Activated naive CD8-positive, alpha-beta T cell treated with anti-CD3 and anti-CD28 coated beads for 36 hours (primary cell): ENCODE data around the gene DDX54. TPM values are rescaled to one million over a fixed set of nuclear protein-coding genes. Genes with fewer than 3 reads are reported as not detected.
A peak's percentile ranks its signal among the peaks of the same experiment; 100 is the strongest.

Experiments used
- DNase-seq: peaks from one replicate; pipeline ENCODE4 v3.0.0; 2021
- H3K27ac Mint-ChIP-seq: one replicate; pipeline ENCODE4 v1.8.0; 2022; ENCODE audit warnings: mild to moderate bottlenecking, moderate library complexity, mixed read lengths
- H3K27me3 Mint-ChIP-seq: one replicate; pipeline ENCODE4 v1.8.0; 2022; ENCODE audit warnings: mild to moderate bottlenecking, mixed read lengths
- H3K36me3 Mint-ChIP-seq: one replicate; pipeline ENCODE4 v1.8.0; 2021; ENCODE audit warnings: mild to moderate bottlenecking, mixed read lengths
- H3K4me1 Mint-ChIP-seq: one replicate; pipeline ENCODE4 v1.8.0; 2021; ENCODE audit warnings: mixed read lengths
- H3K4me3 Mint-ChIP-seq: one replicate; pipeline ENCODE4 v1.8.0; 2022; ENCODE audit warnings: mild to moderate bottlenecking, moderate library complexity, mixed read lengths
- H3K9me3 Mint-ChIP-seq: one replicate; pipeline ENCODE4 v1.8.0; 2022; ENCODE audit warnings: mixed read lengths
- total RNA-seq, 2 experiments: library from RNA; stranded (reverse); gene quantifications; one replicate each; pipeline ENCODE4 v1.2.3, GENCODE V29; 2021

The DDX54 gene
- total RNA-seq, 2 experiments from 2014 or later = 136 to 145 TPM

DNA sequence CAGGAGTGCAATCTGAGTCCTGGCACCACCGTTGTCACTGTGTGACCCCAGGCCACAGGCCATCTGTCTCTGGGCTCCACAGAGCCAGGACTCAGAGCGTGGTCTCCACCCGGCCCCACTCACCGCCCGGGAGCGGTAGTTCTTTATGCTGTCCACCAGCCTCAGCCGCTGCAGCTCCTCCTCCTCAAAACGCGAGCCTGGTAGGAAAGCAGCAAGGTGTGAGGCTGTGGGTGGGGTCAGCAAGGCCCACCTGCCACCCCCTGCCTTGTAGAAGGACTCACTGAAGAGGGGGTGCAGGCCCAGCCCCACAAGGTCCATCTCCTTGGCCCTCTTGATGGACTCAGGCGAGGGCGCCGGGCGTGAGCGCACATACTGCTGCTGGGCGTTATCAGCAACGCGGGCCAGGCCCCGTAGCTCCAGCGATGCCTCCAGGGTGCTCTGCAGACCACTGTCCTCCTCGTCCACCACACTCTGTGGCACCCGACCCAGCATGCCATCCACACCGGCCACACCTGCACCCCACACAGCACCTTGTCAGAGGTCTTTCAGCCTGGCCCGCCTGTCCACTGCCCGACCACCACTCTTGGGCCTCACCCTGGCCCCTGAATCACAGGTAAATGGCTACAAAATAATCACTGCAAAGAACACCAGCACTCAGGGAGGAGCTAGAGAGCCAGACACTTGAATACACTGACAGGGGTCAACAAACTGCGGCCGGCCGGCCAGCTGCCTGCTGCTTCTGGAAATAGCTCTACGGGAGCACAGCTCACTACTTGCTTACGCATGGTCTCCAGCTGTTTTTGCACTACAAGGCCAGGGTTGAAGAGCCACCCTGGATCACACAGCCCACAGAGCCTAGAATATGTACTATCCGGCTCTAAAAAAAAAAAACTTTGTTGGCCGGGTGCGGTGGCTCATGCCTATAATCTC is 19.5 kb downstream of the DDX54 start:
- H3K4me1 Mint-ChIP-seq = no peaks in the 10 kb centered on the region
- no peak overlapping the region for H3K27ac Mint-ChIP-seq
- DNase-seq = no peak
- H3K27me3 Mint-ChIP-seq = no peaks in the 10 kb centered on the region
- H3K4me3 Mint-ChIP-seq = no peak overlapping the region
- no peaks in the 10 kb centered on the region for H3K9me3 Mint-ChIP-seq
- H3K36me3 Mint-ChIP-seq = peaks cover 17% of the 10 kb centered on the region

GRCh38 chr12:113164014-113164413 is 21.3 kb downstream of the DDX54 start:
- no peaks in the 10 kb centered on the region for H3K9me3 Mint-ChIP-seq
- no peak for DNase-seq
- no peak overlapping the region for H3K4me3 Mint-ChIP-seq
- no peak overlapping the region for H3K27ac Mint-ChIP-seq
- no peaks in the 10 kb centered on the region for H3K4me1 Mint-ChIP-seq
- H3K27me3 Mint-ChIP-seq = no peaks in the 10 kb centered on the region
- peaks cover 15% of the 10 kb centered on the region for H3K36me3 Mint-ChIP-seq

- H3K27me3 Mint-ChIP-seq = no peaks in the 10 kb centered on the region
- no peaks in the 10 kb centered on the region for H3K9me3 Mint-ChIP-seq
- no peaks in the 10 kb centered on the region for H3K4me1 Mint-ChIP-seq
- no peak overlapping the region for H3K4me3 Mint-ChIP-seq
- no peak overlapping the region for H3K27ac Mint-ChIP-seq
- peaks cover 15% of the 10 kb centered on the region for H3K36me3 Mint-ChIP-seq
- DNase-seq = no peak
These were observed 22.3 kb downstream of the DDX54 start for GRCh38 chr12:113163030-113163360.

- Mint-ChIP-seq H3K4me3 (no peak overlapping the region), H3K9me3 (no peaks in the 10 kb centered on the region), H3K4me1 (no peaks in the 10 kb centered on the region), H3K27ac (no peak overlapping the region), H3K36me3 (peaks cover 19% of the 10 kb centered on the region), H3K27me3 (no peaks in the 10 kb centered on the region)
- no peak for DNase-seq
These were observed 22.9 kb downstream of the DDX54 start for GRCh38 chr12:113162102-113163029.

DNA sequence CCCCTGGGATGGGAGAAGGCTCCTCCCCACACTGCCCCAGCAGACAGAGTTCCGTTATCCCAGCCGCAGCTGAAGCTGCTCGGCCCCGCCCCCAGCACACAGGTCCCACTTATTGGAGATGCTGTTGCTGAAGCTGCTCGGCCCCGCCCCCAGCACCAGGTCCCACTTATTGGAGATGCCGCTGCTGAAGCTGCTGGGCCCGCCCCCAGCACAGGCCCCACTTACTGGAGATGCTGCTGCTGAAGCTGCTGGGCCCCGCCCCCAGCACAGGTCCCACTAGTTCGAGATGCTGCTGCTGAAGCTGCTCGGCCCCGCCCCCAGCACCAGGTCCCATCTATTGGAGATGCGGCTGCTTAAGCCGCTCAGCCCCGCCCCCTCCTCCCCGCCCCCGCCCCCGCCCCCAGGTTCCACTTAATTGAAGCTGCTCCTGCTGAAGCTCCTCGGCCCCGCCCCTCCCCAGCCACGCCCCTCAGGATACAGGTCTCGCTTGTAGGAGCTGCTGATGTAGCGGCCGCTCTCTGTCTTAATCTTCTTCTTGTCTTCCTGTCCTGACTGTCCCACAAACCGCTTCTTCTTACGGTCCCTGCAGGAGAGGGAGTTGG is 23.8 kb downstream of the DDX54 start:
- DNase-seq = peak; percentile 35
- Mint-ChIP-seq H3K4me1 (peaks cover 6% of the 10 kb centered on the region), H3K4me3 (no peak overlapping the region), H3K36me3 (peaks cover 20% of the 10 kb centered on the region), H3K27me3 (no peaks in the 10 kb centered on the region), H3K9me3 (no peaks in the 10 kb centered on the region), H3K27ac (no peak overlapping the region)

DNA sequence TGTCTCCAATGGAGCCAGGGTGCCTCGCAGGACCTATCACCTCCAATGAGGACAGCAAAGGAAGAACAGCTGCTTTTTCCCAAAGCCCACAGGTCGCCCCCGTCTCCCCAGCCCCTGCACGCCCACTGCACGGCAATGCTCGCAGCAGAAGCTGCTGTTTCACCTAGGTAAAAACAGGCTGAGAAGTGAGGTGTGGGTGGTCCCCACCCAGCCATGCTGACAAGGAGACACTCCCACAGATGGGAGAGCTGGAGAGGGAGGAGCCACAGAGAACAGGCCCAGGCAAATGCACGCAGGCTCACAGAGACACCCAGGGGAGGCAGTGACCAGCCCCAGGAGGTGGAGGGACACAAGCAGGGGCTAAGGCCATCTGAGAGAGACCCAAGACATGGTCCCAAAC is 25.3 kb downstream of the DDX54 start:
- Mint-ChIP-seq H3K4me3 (no peak overlapping the region), H3K27ac (no peak overlapping the region), H3K9me3 (no peaks in the 10 kb centered on the region), H3K27me3 (peaks cover 5% of the 10 kb centered on the region), H3K4me1 (peaks cover 9% of the 10 kb centered on the region), H3K36me3 (peaks cover 16% of the 10 kb centered on the region)
- DNase-seq = no peak

GRCh38 chr12:113158439-113159203 is 26.7 kb downstream of the DDX54 start:
- Mint-ChIP-seq H3K36me3 (peaks cover 15% of the 10 kb centered on the region), H3K27me3 (peaks cover 10% of the 10 kb centered on the region), H3K9me3 (no peaks in the 10 kb centered on the region), H3K27ac (no peak overlapping the region), H3K4me3 (no peak overlapping the region), H3K4me1 (peaks cover 12% of the 10 kb centered on the region)
- DNase-seq = no peak

DNA sequence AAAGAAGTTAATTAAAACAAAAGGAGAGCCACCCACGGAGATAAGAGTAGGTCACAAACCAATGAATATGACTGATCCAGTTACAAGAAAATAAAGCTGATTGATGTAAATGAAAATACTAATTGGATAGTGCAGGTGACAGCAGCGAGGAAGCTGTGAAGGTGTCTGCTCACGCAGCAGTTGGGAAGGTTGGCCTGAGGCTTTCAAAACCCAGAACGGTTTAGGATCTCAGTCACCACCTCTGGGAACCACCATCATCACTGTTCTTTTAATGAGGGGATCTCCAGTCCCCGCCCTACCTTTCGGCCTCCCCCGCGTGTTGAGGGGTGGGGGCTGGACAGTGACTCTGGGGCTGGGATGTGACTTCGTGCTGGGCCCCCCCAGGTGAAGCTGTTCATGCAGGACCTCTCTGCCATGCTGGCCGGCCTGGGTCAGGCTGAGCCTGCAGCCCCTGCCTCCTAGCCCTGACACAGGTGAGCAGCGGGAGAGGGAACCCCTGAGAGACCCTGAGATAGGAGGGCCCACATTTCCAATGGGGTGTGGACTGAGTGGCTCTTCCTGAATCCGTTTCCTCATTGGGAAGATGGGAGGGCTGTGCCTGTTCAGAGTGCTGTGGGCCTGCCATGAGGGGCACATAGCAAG is 27.9 kb downstream of the DDX54 start:
- no peak overlapping the region for H3K4me3 Mint-ChIP-seq
- H3K36me3 Mint-ChIP-seq = peaks cover 11% of the 10 kb centered on the region
- no peak for DNase-seq
- H3K27ac Mint-ChIP-seq = no peak overlapping the region
- H3K4me1 Mint-ChIP-seq = peaks cover 15% of the 10 kb centered on the region
- H3K27me3 Mint-ChIP-seq = peaks cover 16% of the 10 kb centered on the region
- no peaks in the 10 kb centered on the region for H3K9me3 Mint-ChIP-seq

GRCh38 chr12:113155646-113156045 is 29.6 kb downstream of the DDX54 start:
- peak overlapping the region; percentile 18 for H3K4me3 Mint-ChIP-seq
- no peak for DNase-seq
- no peaks in the 10 kb centered on the region for H3K9me3 Mint-ChIP-seq

GRCh38 chr12:113155060-113155459 is 30.2 kb downstream of the DDX54 start:
- Mint-ChIP-seq H3K27ac (no peak overlapping the region), H3K9me3 (no peaks in the 10 kb centered on the region), H3K36me3 (peaks cover 6% of the 10 kb centered on the region), H3K4me1 (peaks cover 20% of the 10 kb centered on the region), H3K4me3 (no peak overlapping the region), H3K27me3 (peaks cover 30% of the 10 kb centered on the region)
- no peak for DNase-seq

More at GRCh38 chr12:113155646-113156045, 29.6 kb downstream of the DDX54 start:
- peaks cover 6% of the 10 kb centered on the region for H3K36me3 Mint-ChIP-seq
- H3K27ac Mint-ChIP-seq = no peak overlapping the region
- peaks cover 24% of the 10 kb centered on the region for H3K27me3 Mint-ChIP-seq
- peaks cover 20% of the 10 kb centered on the region for H3K4me1 Mint-ChIP-seq

GRCh38 chr12:113154351-113154973 is 30.8 kb downstream of the DDX54 start:
- Mint-ChIP-seq H3K4me1 (peaks cover 20% of the 10 kb centered on the region), H3K27me3 (peaks cover 30% of the 10 kb centered on the region), H3K36me3 (peaks cover 6% of the 10 kb centered on the region), H3K27ac (no peak overlapping the region), H3K4me3 (peak overlapping the region; percentile 45), H3K9me3 (no peaks in the 10 kb centered on the region)
- DNase-seq = peak; percentile 38

DNA sequence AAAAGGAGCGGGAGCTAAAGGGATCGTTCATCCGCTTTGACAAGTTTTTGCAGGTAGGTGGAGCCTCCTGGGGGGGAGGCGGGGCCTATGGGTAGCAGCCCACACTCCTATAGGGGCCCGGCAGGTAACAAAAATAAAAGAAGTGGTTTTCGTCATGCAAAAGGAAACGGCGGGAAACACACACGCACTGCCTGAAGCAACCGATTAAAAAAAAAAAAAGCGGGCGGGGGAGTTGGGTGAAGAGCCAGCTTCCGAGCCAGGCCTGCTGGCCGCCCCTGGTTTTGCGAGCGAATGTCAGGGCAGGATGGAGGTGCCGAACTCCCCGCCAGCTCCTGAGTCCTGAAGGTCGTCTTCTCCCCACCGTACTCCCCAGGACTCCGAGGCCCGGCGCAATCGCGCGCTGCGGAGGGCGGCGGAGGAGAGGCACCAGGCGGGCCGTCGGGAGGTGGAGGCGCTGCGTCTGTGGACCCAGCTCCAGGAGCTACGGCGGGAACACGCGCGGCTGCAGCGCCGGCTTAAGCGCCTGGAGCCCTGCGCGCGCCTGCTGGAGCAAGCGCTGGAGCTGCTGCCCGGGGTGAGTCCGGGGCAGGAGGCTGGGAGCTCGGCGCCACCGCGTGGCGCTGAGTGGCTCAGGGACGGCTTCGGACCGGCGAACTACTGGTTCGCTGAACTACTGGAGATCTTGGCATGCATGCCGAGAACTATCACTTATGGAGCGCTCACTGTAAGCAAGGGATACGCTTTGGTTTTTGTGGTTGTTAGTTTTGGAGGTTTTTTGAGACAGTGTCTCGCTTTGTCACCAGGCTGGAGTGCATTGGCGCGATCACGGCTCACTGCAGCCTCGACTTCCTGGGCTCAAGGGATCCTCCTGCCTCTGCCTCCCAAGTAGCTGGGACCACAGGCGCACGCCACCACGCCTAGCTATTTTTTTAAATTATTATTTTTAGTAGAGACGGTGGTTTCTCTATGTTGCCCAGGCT is 32.2 kb downstream of the DDX54 start:
- DNase-seq = peak; percentile 68
- H3K4me3 Mint-ChIP-seq = peak overlapping the region; percentile 71
- peaks cover 20% of the 10 kb centered on the region for H3K4me1 Mint-ChIP-seq
- no peaks in the 10 kb centered on the region for H3K9me3 Mint-ChIP-seq
- H3K36me3 Mint-ChIP-seq = peaks cover 5% of the 10 kb centered on the region
- peaks cover 30% of the 10 kb centered on the region for H3K27me3 Mint-ChIP-seq
- no peak overlapping the region for H3K27ac Mint-ChIP-seq
